Omental fat pad (tissue), 4 donors: ENCODE results near the gene COPRS. TPM values are rescaled to one million over a fixed set of nuclear protein-coding genes. Genes with fewer than 3 reads are reported as not detected.

Experiments
- ATAC-seq: fragments of 150-250 bp; one replicate; pipeline ENCODE4 v1.9.1; 2016; ENCODE audit warnings: mild to moderate bottlenecking, moderate library complexity; ENCODE audit not compliant: low FRiP score
- DNase-seq: peaks from one replicate; pipeline ENCODE4 v3.0.0-alpha.2; 2019; ENCODE audit warnings: low spot score
- CTCF ChIP-seq, 3 donors: fragments of 450-650 bp; IDR thresholded peaks; one replicate each; pipeline ENCODE4 v1.5.1; 2016 to 2017; ENCODE audit warnings: antibody characterized with exemption in 3 of 3, mild to moderate bottlenecking in 3 of 3, moderate library complexity in 2 of 3
- total RNA-seq, 4 donors: library from RNA; depleted of rRNA; stranded (reverse); fragments of >200 nt; gene quantifications; one replicate each; pipeline ENCODE4 v1.1.0, GENCODE V29; 2016

COPRS gene
- total RNA-seq, 4 donors from 2014 or later, result 39.2 to 76.1 (median 61.8) TPM

GRCh38 chr17:31853911-31854470 is 5.1 kb downstream of the COPRS start:
- no peak for DNase-seq
- TF ChIP-seq CTCF (IDR thresholded peaks at IDR 0.05), result no peak
- no peak for ATAC-seq

DNA sequence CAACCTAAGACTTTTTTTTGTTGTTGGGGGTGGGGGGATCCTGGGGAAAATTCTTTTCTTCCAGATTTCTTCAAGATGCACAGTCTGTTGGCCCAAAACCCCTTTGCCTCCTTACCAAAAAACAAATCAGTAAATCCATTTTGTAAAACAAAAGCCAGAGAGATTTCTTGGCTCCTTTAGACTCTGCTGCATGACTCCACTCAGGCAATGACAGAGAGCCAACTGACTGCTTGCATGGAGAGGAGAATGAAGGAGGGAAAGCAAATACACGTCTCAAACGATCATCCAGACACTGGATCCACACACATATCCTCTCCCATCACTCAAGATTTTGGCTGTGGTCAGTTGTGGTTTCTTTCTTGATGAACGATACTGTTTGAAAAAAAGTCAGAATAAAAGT is 13.8 kb downstream of the COPRS start:
- DNase-seq (no peak), ATAC-seq (no peak)
- TF ChIP-seq CTCF (IDR thresholded peaks at IDR 0.05), result no peak

GRCh38 chr17:31843070-31843745 is 15.8 kb downstream of the COPRS start:
- DNase-seq, result no peak
- TF ChIP-seq CTCF (IDR thresholded peaks at IDR 0.05), result no peak
- ATAC-seq, result peak; percentile 45

- no peak for DNase-seq
- ATAC-seq, result peak; percentile 87
Observed at GRCh38 chr17:31842195-31843069, 16.6 kb downstream of the COPRS start.

DNA sequence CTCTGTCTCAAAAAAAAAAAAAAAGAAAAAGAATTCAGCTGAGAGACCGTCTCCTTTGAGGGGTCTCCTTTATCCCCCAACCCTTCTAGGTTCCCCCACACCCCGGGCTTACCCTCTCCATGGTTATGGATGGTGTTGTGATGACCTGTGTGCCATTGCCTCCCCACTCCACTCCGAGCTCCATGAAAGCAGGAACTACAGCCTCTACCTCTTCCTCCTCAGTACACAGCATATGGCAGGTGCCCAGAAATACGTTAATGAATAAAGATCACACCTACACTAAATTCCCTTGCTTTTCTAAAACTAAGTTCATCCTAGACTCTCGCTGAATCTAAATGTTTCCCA is 17.2 kb downstream of the COPRS start:
- ATAC-seq, result no peak
- TF ChIP-seq CTCF (IDR thresholded peaks at IDR 0.05), result no peak
- no peak for DNase-seq

More at GRCh38 chr17:31842195-31843069, 16.6 kb downstream of the COPRS start:
- peak in 2 of 3 donors; percentile 88 to 91 for TF ChIP-seq CTCF (IDR thresholded peaks at IDR 0.05)

GRCh38 chr17:31838636-31839225 is 20.3 kb downstream of the COPRS start:
- ATAC-seq (no peak), DNase-seq (no peak)
- TF ChIP-seq CTCF (IDR thresholded peaks at IDR 0.05), result no peak
